HG03103 (cell line): ENCODE results near the gene CYTH2.
"Not testable (repeated sequence)": the region's sequence is repeated elsewhere in the genome, so short reads cannot be mapped to it uniquely, and the experiment has no call there.

Source experiments
- ATAC-seq: cut with Tn5 transposase; IDR thresholded peaks from one replicate; pipeline ENCODE4 v1.9.1; 2021; ENCODE audit warnings: low read depth; ENCODE audit not compliant: unreplicated experiment

Gene CYTH2

GRCh38 chr19:48510421-48511268, 41.5 kb downstream of the CYTH2 start:
- ATAC-seq = no peak

DNA sequence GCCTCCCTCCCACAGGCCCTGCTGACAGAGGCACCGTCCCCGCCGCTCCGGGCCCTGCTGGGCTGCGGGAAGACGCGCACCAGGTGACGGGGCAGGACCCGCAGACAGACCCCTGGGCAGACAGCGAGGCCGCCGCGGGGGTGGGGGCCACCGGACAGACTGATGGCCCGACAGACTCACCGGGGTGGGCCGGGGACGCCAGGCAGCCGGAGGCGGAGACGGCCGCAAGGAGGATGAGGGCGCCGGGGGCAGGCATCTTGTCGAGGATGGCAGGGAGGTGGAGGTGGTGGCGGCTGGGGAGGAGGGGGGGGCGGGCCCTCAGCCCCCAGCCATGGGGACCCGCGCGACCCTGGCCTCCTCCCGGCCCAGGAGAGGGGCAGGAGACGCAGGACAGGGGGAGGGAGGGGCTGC, 42.2 kb downstream of the CYTH2 start:
- ATAC-seq = no peak

- ATAC-seq = no peak
These were observed 42.8 kb downstream of the CYTH2 start, which contains the start of gene LMTK3 for GRCh38 chr19:48511800-48512503. Gene LMTK3, minus strand, starts transcription at chr19:48511835. Its CDS starts 259 bp downstream, at chr19:48511576.

GRCh38 chr19:48512504-48513288, 43.5 kb downstream of the CYTH2 start:
- ATAC-seq = no peak

GRCh38 chr19:48513289-48514122, 44.3 kb downstream of the CYTH2 start:
- ATAC-seq = no peak

DNA sequence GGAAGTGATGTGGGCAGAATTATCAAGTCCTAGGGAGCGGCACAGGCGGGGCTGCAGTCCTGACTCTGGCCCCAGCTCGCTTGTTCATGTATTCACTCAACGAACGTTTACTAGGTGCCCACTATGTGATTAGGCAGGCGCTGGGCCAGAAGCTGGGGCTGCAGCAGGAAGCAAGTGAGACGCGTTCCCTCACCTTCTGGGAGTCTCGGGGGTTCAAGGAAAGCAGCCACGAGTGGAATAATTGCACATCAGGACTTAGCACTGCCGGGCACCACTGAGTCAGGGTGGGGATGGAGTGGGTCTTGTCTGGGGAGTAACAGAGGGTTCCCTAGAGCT, 44.9 kb downstream of the CYTH2 start:
- ATAC-seq = no peak

DNA sequence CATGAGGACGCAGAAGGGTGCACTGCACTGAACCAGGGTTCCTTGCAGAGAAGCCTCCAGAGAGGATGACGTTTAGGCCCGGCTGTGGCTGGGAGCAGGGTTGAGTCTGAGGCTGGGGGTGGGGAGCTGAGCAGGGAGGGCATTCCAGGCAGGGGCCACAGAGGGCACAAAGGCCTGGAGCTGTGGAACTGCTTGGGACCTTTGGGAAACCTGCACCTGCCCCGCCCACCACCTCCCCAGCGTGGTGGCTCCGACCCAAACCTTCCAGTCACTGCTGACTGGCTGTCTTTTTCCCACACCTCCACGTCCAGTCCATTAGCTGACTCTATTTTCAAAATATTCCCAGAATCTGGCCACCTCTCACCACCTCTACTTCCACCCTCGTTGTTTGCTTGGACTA, 47.4 kb downstream of the CYTH2 start:
- no peak for ATAC-seq

DNA sequence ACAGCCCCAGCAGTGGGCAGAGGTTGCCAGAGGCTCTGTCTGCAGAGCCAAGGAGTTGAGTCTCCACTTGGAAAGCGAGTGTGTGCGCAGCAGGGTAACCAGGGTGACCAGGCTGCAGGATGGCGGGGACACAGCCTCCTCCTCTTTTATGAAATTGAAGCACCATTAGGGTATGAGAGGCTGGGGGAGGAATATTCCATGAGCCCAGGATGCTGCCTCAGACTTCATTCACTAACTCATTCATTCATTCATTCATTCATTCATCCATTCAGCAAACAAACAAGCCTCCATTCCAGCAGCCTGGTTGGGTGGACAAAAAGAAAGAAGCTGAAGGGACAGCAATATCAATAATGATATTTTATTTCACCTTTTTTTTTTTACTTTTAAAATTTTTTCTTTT, 49.0 kb downstream of the CYTH2 start:
- ATAC-seq = no peak

DNA sequence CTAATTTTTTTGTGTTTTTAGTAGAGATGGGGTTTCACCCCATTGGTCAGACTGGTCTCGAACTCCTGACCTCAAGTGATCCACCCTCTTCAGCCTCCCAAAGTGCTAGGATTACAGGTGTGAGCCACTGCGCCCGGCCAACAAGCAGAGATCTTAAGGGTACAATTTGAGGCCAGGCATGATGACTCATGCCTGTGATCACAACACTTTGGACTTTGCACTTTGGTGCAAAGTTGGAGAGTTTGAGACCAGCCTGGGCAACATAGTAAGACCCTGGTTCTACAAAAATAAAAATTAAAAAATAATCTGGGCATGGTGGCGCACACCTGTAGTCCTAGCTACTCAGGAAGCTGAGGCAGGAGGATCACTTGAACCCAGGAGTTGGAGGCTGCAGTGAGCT, 50.3 kb downstream of the CYTH2 start:
- ATAC-seq = not testable (repeated sequence)

GRCh38 chr19:48520134-48520533, 51.0 kb downstream of the CYTH2 start:
- ATAC-seq = no peak

GRCh38 chr19:48524221-48524620, 55.1 kb downstream of the CYTH2 start:
- ATAC-seq = no peak

- ATAC-seq = no peak
These were observed 55.6 kb downstream of the CYTH2 start for GRCh38 chr19:48524732-48525131.

- no peak for ATAC-seq
These were observed 60.0 kb downstream of the CYTH2 start for GRCh38 chr19:48529156-48529555.

DNA sequence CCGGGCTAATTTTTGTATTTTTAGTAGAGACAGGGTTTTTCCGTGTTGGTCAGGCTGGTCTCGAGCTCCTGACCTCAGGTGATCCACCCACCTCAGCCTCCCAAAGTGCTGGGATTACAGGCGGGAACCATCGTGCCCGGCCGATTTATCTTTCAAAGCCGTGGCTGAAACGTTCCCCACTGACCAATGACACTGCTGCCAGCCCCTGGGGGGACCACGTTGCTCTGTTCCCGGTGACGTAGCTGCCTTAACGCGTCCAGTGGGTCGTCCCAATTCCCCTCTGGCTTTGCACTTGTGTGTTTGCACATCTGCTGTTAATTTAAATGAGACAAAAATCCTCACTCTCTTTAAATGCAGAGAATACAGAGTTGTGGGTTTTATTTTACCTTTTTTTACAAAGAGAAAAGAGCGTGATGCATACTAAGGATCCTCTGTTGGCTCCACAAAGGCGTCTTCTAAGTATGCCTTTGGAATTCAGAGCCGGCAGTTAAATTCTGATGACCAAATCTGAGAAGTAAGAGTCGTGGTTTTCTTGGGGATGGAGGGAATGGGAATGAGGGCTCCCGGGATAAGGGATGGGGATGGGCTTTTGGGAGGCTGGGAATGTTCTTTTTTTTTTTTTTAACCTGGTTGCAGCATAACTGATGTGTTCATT, 61.0 kb downstream of the CYTH2 start:
- no peak for ATAC-seq

GRCh38 chr19:48530770-48531169, 61.6 kb downstream of the CYTH2 start:
- no peak for ATAC-seq
